ENCODE data around the gene BEST3.
"Not testable (repeated sequence)": the region's sequence is repeated elsewhere in the genome, so short reads cannot be mapped to it uniquely, and the experiment has no call there.

BEST3 gene

GRCh38 chr12:69610126-69610525 is 89.0 kb downstream of the BEST3 start:
- no peak for DNase-seq (ENCODE audit: low read depth, low spot score)
- no peak overlapping the region for H3K27ac ChIP-seq

- no peak for DNase-seq (ENCODE audit: low read depth, low spot score)
- no peak overlapping the region for H3K27ac ChIP-seq
These were observed 91.0 kb downstream of the BEST3 start for GRCh38 chr12:69608114-69608513.

- not testable (repeated sequence) for H3K27ac ChIP-seq; DNase-seq (ENCODE audit: low read depth, low spot score)
These were observed 94.8 kb downstream of the BEST3 start for GRCh38 chr12:69604275-69604674.
